GM10248 (cell line): Measurements from ENCODE around the gene CSMD2.

Experiments
- CTCF ChIA-PET: fragments of 300-600 bp; sonication (Branson Sonifier 250); formaldehyde crosslinking; extraction: SDS; loops from one replicate; lab custom pipeline; 2021; ENCODE audit warnings: antibody characterized with exemption; lab: Yijun Ruan, JAX
- POLR2A ChIA-PET: fragments of 350-650 bp; sonication (Branson Sonifier 250); formaldehyde crosslinking; extraction: SDS; loops from one replicate; lab custom pipeline; 2020; ENCODE audit warnings: antibody characterized with exemption; lab: Yijun Ruan, JAX
- DNase-seq: peaks from one replicate; pipeline ENCODE4 v3.0.0; 2012; ENCODE audit errors: extremely low spot score
- TF ChIP-seq, protein P1 (sequence below): IDR thresholded peaks from 2 replicates; pipeline ENCODE4 v1.5.1; 2012; ENCODE audit warnings: mild to moderate bottlenecking, low read depth; ENCODE audit errors: extremely low read depth, missing control alignments, control extremely low read depth

The CSMD2 gene

DNA sequence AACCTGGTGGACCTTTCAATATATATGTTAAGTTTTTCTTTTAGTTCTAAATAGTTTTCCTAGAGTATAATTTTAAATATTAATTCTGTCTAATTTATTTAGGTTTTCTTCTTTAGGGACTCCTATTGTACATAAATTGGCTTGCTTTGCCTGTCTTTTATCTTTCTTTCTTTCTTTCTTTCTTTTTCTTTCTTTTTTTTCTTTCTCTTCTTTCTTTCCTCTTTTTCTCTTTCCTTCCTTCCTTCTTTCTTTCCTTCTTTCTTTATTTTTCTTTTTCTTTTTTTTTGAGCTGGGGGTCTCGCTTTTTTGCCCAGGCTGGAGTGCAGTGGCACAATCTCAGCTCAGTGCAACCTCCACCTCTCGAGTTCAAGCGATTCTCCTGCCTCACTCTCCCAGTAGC is 657.4 kb downstream of the CSMD2 start:
- CTCF ChIA-PET: no interaction called here
- DNase-seq: no peak
- TF ChIP-seq, protein P1, sequence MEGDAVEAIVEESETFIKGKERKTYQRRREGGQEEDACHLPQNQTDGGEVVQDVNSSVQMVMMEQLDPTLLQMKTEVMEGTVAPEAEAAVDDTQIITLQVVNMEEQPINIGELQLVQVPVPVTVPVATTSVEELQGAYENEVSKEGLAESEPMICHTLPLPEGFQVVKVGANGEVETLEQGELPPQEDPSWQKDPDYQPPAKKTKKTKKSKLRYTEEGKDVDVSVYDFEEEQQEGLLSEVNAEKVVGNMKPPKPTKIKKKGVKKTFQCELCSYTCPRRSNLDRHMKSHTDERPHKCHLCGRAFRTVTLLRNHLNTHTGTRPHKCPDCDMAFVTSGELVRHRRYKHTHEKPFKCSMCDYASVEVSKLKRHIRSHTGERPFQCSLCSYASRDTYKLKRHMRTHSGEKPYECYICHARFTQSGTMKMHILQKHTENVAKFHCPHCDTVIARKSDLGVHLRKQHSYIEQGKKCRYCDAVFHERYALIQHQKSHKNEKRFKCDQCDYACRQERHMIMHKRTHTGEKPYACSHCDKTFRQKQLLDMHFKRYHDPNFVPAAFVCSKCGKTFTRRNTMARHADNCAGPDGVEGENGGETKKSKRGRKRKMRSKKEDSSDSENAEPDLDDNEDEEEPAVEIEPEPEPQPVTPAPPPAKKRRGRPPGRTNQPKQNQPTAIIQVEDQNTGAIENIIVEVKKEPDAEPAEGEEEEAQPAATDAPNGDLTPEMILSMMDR: no peak
- POLR2A ChIA-PET: no interaction called here

- DNase-seq: no peak
- CTCF ChIA-PET: no interaction called here
- TF ChIP-seq, protein P1: no peak
- POLR2A ChIA-PET: no interaction called here
Measured at GRCh38 chr1:33503506-33503905, 661.5 kb downstream of the CSMD2 start.

DNA sequence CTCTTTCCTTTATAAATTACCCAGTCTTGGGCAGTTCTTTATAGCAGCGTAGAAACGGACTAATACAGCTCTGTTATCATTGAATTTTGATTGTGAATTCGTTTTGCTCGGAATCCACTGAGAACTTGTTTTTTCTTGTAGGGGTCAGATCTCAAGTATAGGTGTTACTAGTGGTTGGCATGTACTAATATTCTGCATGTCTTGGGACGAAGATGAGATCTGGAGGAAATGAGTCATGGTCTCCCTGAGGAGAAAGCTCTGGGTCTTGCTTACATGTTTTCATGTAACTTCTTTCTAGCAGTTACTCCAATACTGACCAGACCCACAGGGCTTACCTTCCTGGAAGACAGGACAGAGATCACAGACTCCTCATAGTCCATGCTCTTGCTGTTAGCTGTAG is 662.3 kb downstream of the CSMD2 start:
- CTCF ChIA-PET: no interaction called here

GRCh38 chr1:33501774-33502173 is 663.3 kb downstream of the CSMD2 start:
- ChIA-PET POLR2A (no interaction called here), CTCF (no interaction called here)
- no peak for DNase-seq
- TF ChIP-seq, protein P1: no peak

More for the DNA sequence above, 662.3 kb downstream of the CSMD2 start:
- DNase-seq: no peak
- POLR2A ChIA-PET: no interaction called here
- TF ChIP-seq, protein P1: no peak

- no peak for DNase-seq
- ChIA-PET POLR2A (no interaction called here), CTCF (no interaction called here)
- TF ChIP-seq, protein P1: no peak
Measured at GRCh38 chr1:33501309-33501708, 663.7 kb downstream of the CSMD2 start.

DNA sequence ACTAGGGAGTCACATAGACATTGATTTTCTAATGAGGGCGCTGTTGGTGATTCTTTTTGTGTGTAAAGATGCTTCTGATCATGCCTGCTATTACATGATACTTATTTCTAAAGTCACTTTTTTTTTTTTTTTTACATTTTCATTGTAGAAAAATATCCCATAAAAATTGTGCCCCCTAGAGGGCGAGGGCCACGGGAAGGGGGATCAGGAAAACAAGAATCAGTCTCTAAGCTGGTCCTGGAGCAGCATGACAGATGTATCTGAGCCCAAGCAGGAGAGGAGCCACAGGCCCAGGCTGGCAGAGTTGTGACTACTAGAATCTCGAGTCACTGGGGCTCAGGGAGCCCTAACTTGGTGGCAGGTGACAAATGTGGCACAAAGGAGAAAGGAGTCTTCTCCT is 664.5 kb downstream of the CSMD2 start:
- CTCF ChIA-PET: no interaction called here
- TF ChIP-seq, protein P1: no peak
- DNase-seq: no peak
- POLR2A ChIA-PET: no interaction called here

DNA sequence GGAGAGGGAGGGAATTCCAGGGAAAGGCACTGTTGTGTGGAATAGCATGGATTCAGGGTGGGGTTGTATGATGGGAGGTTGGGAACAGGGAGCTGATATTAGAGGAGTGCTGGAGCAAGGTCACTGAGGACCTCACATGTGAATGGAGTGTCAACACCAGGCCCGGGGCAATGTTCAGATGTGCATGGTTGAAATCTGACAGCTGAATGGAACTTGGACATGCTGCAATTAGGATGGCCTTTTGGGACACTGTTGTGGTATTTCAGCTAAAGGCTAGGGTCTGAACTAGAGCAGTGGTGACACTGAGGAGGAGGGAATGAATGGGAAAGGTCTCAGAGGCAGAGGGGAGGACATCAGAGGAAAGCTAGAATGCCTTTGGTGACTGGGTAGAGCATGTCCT is 667.6 kb downstream of the CSMD2 start:
- no peak for DNase-seq
- TF ChIP-seq, protein P1: no peak
- CTCF ChIA-PET: interaction anchor here (1.4 kb wide), 1 partner anchor 10 kb away, joined by 5 read pairs; no protein-coding TSS in a partner anchor
- POLR2A ChIA-PET: no interaction called here
